Measurements from ENCODE around the gene AGFG1. TPM values are rescaled to one million over a fixed set of nuclear protein-coding genes. Genes with fewer than 3 reads are reported as not detected.

AGFG1 gene
- total RNA-seq, 1 experiment from 2014 or later: 109 TPM

DNA sequence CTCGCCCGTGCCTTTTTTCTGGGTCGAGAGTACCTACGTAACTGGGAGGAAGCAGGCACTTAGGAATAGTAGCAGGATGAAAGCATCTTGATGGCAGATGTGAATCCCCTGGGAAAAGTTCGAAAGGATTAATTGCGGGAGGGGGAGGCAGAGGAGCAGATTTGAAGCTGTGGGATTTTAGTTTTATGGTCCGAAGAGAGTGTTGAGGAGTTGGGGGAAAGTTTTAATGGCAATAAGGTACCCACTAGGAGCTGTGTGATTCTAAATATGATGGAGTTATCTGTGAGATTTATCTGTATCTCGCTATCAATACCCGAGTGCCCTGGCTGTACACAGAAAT lies 1.1 kb downstream of the AGFG1 start:
- no peak overlapping the region for H2AK5ac ChIP-seq (ENCODE audit: insufficient read length, low read length)
- H3K27ac ChIP-seq (ENCODE audit: insufficient read length, low read depth, low read length): no peak overlapping the region
- H3K27me3 ChIP-seq (ENCODE audit: insufficient read depth, low read length): no peaks in the 10 kb centered on the region
- H3K4me1 Mint-ChIP-seq: peaks cover 21 to 23% of the 10 kb centered on the region in 2 experiments
- H3K9me3 ChIP-seq (ENCODE audit: control insufficient read depth, low read depth, low read length): no peaks in the 10 kb centered on the region
- peaks cover 4% of the 10 kb centered on the region for H4K20me1 ChIP-seq (ENCODE audit: control insufficient read depth, insufficient read depth, insufficient read length)
- no peak overlapping the region for H4K91ac ChIP-seq (ENCODE audit: insufficient read length, low read depth, low read length)
- H3K4me2 ChIP-seq (ENCODE audit: insufficient read depth, insufficient read length, low read length): peak overlapping the region; percentile 76
- H2BK15ac ChIP-seq (ENCODE audit: low read depth, low read length): no peak overlapping the region
- no peak overlapping the region for H2BK20ac ChIP-seq (ENCODE audit: low read depth, low read length, poor library complexity, severe bottlenecking)
- no peaks in the 10 kb centered on the region for H3K27me3 Mint-ChIP-seq (ENCODE audit: low read depth)
- peaks cover 36% of the 10 kb centered on the region for H3K79me2 ChIP-seq (ENCODE audit: insufficient read depth, low read length)
- H3K18ac ChIP-seq (ENCODE audit: insufficient read length, low read depth, low read length): no peak overlapping the region
- no peaks in the 10 kb centered on the region for H3K9me3 Mint-ChIP-seq
- DNase-seq: no peak
- H4K8ac ChIP-seq (replicated peaks; ENCODE audit: insufficient read length, low read depth, low read length): no peak overlapping the region
- H3K23me2 ChIP-seq (ENCODE audit: insufficient read length, low read depth, low read length, poor library complexity, severe bottlenecking): no peaks in the 10 kb centered on the region
- peaks cover 0 to 1% (median 0%) of the 10 kb centered on the region in 3 experiments; a peak in 1 of 7 replicates for H3K36me3 Mint-ChIP-seq (ENCODE audit: insufficient read depth in 1 of 3, low read depth in 3 of 3)
- H3K27ac Mint-ChIP-seq: peak overlapping the region; percentile 74 to 95 (median 76)
- H3K4me3 Mint-ChIP-seq: peak overlapping the region; percentile 83 to 94
- H3T11ph ChIP-seq (ENCODE audit: low read length): no peak overlapping the region
- no peak overlapping the region for H3K4ac ChIP-seq (ENCODE audit: low read depth, low read length)
- no peak overlapping the region for H3K56ac ChIP-seq (ENCODE audit: insufficient read length, low read depth, low read length)
- no CpG with 5 or more reads among the region's 9 CpGs for WGBS (ENCODE audit: extremely low coverage, insufficient read length, low lambda C conversion rate)
- H2BK12ac ChIP-seq (ENCODE audit: insufficient read length, low read depth, low read length): no peak overlapping the region
- H4K5ac ChIP-seq (ENCODE audit: insufficient read length, low read depth, low read length): no peak overlapping the region
- TF ChIP-seq, protein P1, sequence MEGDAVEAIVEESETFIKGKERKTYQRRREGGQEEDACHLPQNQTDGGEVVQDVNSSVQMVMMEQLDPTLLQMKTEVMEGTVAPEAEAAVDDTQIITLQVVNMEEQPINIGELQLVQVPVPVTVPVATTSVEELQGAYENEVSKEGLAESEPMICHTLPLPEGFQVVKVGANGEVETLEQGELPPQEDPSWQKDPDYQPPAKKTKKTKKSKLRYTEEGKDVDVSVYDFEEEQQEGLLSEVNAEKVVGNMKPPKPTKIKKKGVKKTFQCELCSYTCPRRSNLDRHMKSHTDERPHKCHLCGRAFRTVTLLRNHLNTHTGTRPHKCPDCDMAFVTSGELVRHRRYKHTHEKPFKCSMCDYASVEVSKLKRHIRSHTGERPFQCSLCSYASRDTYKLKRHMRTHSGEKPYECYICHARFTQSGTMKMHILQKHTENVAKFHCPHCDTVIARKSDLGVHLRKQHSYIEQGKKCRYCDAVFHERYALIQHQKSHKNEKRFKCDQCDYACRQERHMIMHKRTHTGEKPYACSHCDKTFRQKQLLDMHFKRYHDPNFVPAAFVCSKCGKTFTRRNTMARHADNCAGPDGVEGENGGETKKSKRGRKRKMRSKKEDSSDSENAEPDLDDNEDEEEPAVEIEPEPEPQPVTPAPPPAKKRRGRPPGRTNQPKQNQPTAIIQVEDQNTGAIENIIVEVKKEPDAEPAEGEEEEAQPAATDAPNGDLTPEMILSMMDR (conservative IDR thresholded peaks at IDR 0.05): no peak
- H2BK120ac ChIP-seq (ENCODE audit: low read depth, low read length, poor library complexity, severe bottlenecking): no peak overlapping the region
- H3K9ac ChIP-seq (ENCODE audit: extremely low read depth, insufficient read length, low read length): peak overlapping the region; percentile 25
- H3K4me1 ChIP-seq (ENCODE audit: insufficient read depth, low read length): peaks cover 3% of the 10 kb centered on the region; the same call in 1 of the 2 replicates
- H3K14ac ChIP-seq (ENCODE audit: insufficient read depth, low read length): no peak overlapping the region
- no peak overlapping the region for H3K23ac ChIP-seq (ENCODE audit: insufficient read length, low read depth, low read length)
- H3K79me1 ChIP-seq (ENCODE audit: insufficient read depth, low read depth, low read length, poor library complexity, severe bottlenecking): no peaks in the 10 kb centered on the region
- H2AFZ ChIP-seq (ENCODE audit: low read length): no peak overlapping the region
- no peak overlapping the region for H2BK5ac ChIP-seq (ENCODE audit: insufficient read length, low read length)

All from H9 (cell line).